ENCODE results near the gene PER2. TPM values are rescaled to one million over a fixed set of nuclear protein-coding genes. Genes with fewer than 3 reads are reported as not detected.

Gene PER2
- total and polyA plus RNA-seq, 2 donors (not counting 3 experiments of a cell fraction or from before 2014, with no cell fraction given) = 0.86 to 3.8 TPM

GRCh38 chr2:238322001-238322411 is 33.6 kb upstream of the PER2 start:
- intact Hi-C loops (cut with micrococcal nuclease) = no loop called here
- no peaks in the 10 kb centered on the region for H4K20me1 ChIP-seq (replicated peaks; ENCODE audit: control insufficient read depth, extremely low read depth, insufficient read depth, low read length)
- no peak overlapping the region for H3K9ac ChIP-seq (replicated peaks; ENCODE audit: extremely low read depth, insufficient read depth, low read length)
- dilution Hi-C loops (cut with MboI; ENCODE audit: extremely low pct_ligation_motif_present, low sequenced_read_pairs) = no loop called here
- H3K27me3 ChIP-seq (ENCODE audit: control insufficient read depth in 2 of 2, insufficient read depth in 2 of 2, low read length in 2 of 2) = peaks cover 0 to 3% of the 10 kb centered on the region in 2 experiments
- TF ChIP-seq JUN (IDR thresholded peaks at IDR 0.05; ENCODE audit: borderline replicate concordance, insufficient read depth, insufficient read length, low read depth) = no peak
- TF ChIP-seq MAX (IDR thresholded peaks at IDR 0.05; ENCODE audit: insufficient read depth, insufficient read length) = no peak
- TF ChIP-seq POLR2AphosphoS5 (IDR thresholded peaks at IDR 0.05; ENCODE audit: insufficient read depth, low read depth, low read length) = no peak
- TF ChIP-seq GATA2 (IDR thresholded peaks at IDR 0.05; ENCODE audit: insufficient read depth, insufficient read length, low read depth, low read length) = no peak
- TF ChIP-seq MYC (IDR thresholded peaks at IDR 0.05; ENCODE audit: low read depth, low read length) = no peak
- TF ChIP-seq POLR2A (IDR thresholded peaks at IDR 0.05; ENCODE audit: low read depth, low read length) = no peak
- DNase-seq (ENCODE audit: low read depth, low spot score) (no peak), FAIRE-seq (no peak)
- ChIA-PET CTCF (interaction anchor here (1.0 kb wide), 2 partner anchors 13 to 59 kb away, joined by 3 read pairs; no protein-coding TSS in a partner anchor), POLR2A (no interaction called here)
- no peak overlapping the region for H3K4me3 ChIP-seq (replicated peaks in 1 of 3; ENCODE audit: insufficient read depth in 1 of 3, low read depth in 1 of 3, low read length in 3 of 3)
- H3K4me2 ChIP-seq (ENCODE audit: insufficient read depth, low read length) = no peak overlapping the region
- peaks cover 8% of the 10 kb centered on the region for H3K4me1 ChIP-seq (ENCODE audit: control insufficient read depth, extremely low read depth, insufficient read depth, low read length)
- peaks cover 0 to 3% of the 10 kb centered on the region in 2 experiments for H3K36me3 ChIP-seq (ENCODE audit: control insufficient read depth in 2 of 2, extremely low read depth in 1 of 2, insufficient read depth in 2 of 2, low read length in 2 of 2)
- H3K79me2 ChIP-seq (ENCODE audit: control insufficient read depth, insufficient read depth, low read length) = peaks cover 2% of the 10 kb centered on the region
- BruUV-seq (replicated peaks) = TSS peak; percentile 18
- no peaks in the 10 kb centered on the region for H3K9me3 ChIP-seq (replicated peaks; ENCODE audit: control insufficient read depth, insufficient read depth, low read length)
- H3K27ac ChIP-seq (ENCODE audit: insufficient read depth, low read depth, low read length) = no peak overlapping the region
- no peaks in the 10 kb centered on the region for H3K9me1 ChIP-seq (replicated peaks; ENCODE audit: control insufficient read depth, extremely low read depth, insufficient read depth, low read length)
- no peak overlapping the region for H2AFZ ChIP-seq (ENCODE audit: low read depth, low read length)

- Histone ChIP-seq H3K4me1 (ENCODE audit: control insufficient read depth, extremely low read depth, insufficient read depth, low read length) (peaks cover 8% of the 10 kb centered on the region), H3K36me3 (ENCODE audit: control insufficient read depth in 2 of 2, extremely low read depth in 1 of 2, insufficient read depth in 2 of 2, low read length in 2 of 2) (no peaks in the 10 kb centered on the region), H3K27ac (ENCODE audit: insufficient read depth, low read depth, low read length) (no peak overlapping the region), H3K79me2 (ENCODE audit: control insufficient read depth, insufficient read depth, low read length) (peaks cover 2% of the 10 kb centered on the region), H2AFZ (ENCODE audit: low read depth, low read length) (no peak overlapping the region), H3K27me3 (ENCODE audit: control insufficient read depth in 2 of 2, insufficient read depth in 2 of 2, low read length in 2 of 2) (peaks cover 0 to 3% of the 10 kb centered on the region in 2 experiments), H3K4me3 (replicated peaks in 1 of 3; ENCODE audit: insufficient read depth in 1 of 3, low read depth in 1 of 3, low read length in 3 of 3) (peak overlapping the region in 2 of 3 experiments; percentile 63 to 66), H3K4me2 (ENCODE audit: insufficient read depth, low read length) (peak overlapping the region; percentile 47), H4K20me1 (replicated peaks; ENCODE audit: control insufficient read depth, extremely low read depth, insufficient read depth, low read length) (no peaks in the 10 kb centered on the region), H3K9ac (replicated peaks; ENCODE audit: extremely low read depth, insufficient read depth, low read length) (no peak overlapping the region), H3K9me3 (replicated peaks; ENCODE audit: control insufficient read depth, insufficient read depth, low read length) (no peaks in the 10 kb centered on the region), H3K9me1 (replicated peaks; ENCODE audit: control insufficient read depth, extremely low read depth, insufficient read depth, low read length) (no peaks in the 10 kb centered on the region)
- TF ChIP-seq MYC (IDR thresholded peaks at IDR 0.05; ENCODE audit: low read depth, low read length) = no peak
- BruUV-seq (replicated peaks) = no TSS peak
- CTCF ChIA-PET = no interaction called here
- POLR2A ChIA-PET = no interaction called here
- FAIRE-seq (no peak), DNase-seq (ENCODE audit: low read depth, low spot score) (no peak)
- dilution Hi-C loops (cut with MboI; ENCODE audit: extremely low pct_ligation_motif_present, low sequenced_read_pairs) = no loop called here
- intact Hi-C loops (cut with micrococcal nuclease) = loop anchor here (2.0 kb wide), 1 partner anchor 59 kb away; no protein-coding TSS in a partner anchor
Measured at GRCh38 chr2:238321467-238321866, 33.1 kb upstream of the PER2 start.
